Activated naive CD4-positive, alpha-beta T cell treated with anti-CD3 and anti-CD28 coated beads for 36 hours (primary cell): ENCODE results near the gene THEMIS. TPM values are rescaled to one million over a fixed set of nuclear protein-coding genes. Genes with fewer than 3 reads are reported as not detected.

Experiments
- CTCF ChIA-PET: fragments of 350-600 bp; sonication (Branson Sonifier 250); formaldehyde crosslinking; loops from one replicate; lab custom pipeline; 2021; ENCODE audit warnings: antibody characterized with exemption; lab: Charles Lee
- DNase-seq: peaks from one replicate; pipeline ENCODE4 v3.0.0-alpha.2; 2020
- H3K27ac Mint-ChIP-seq: one replicate; pipeline ENCODE4 v1.8.0; 2021; ENCODE audit warnings: mild to moderate bottlenecking, mixed read lengths
- H3K27me3 Mint-ChIP-seq: one replicate; pipeline ENCODE4 v1.8.0; 2021; ENCODE audit warnings: low read depth, mixed read lengths
- H3K36me3 Mint-ChIP-seq: one replicate; pipeline ENCODE4 v1.8.0; 2021; ENCODE audit warnings: low read depth, mixed read lengths
- H3K4me1 Mint-ChIP-seq: one replicate; pipeline ENCODE4 v1.8.0; 2021; ENCODE audit warnings: low read depth, mixed read lengths
- H3K4me3 Mint-ChIP-seq: one replicate; pipeline ENCODE4 v1.8.0; 2021; ENCODE audit warnings: mild to moderate bottlenecking, moderate library complexity, mixed read lengths
- H3K9me3 Mint-ChIP-seq: one replicate; pipeline ENCODE4 v1.8.0; 2021; ENCODE audit warnings: mixed read lengths
- intact Hi-C: fragments of 100-400 bp; cut with micrococcal nuclease; formaldehyde crosslinking; loops from one replicate; pipeline ENCODE4 v1.15.1; 2023
- total RNA-seq, 2 experiments: library from RNA; stranded (reverse); gene quantifications; one replicate each; pipeline ENCODE4 v1.2.3, GENCODE V29; 2021

Gene THEMIS
- total RNA-seq, 2 experiments from 2014 or later, result 7.0 to 7.4 TPM

- H3K9me3 Mint-ChIP-seq, result no peaks in the 10 kb centered on the region
- no peak overlapping the region for H3K4me3 Mint-ChIP-seq
- H3K27me3 Mint-ChIP-seq, result no peaks in the 10 kb centered on the region
- CTCF ChIA-PET, result interaction anchor here (1.0 to 1.4 kb wide), 2 partner anchors 9 to 10 kb away, joined by 3 to 5 read pairs; no protein-coding TSS in a partner anchor
- no peak for DNase-seq
- H3K36me3 Mint-ChIP-seq, result peaks cover 18% of the 10 kb centered on the region
- peaks cover 48% of the 10 kb centered on the region for H3K4me1 Mint-ChIP-seq
- H3K27ac Mint-ChIP-seq, result no peak overlapping the region
- intact Hi-C loops, result loop anchor here (1.0 kb wide), 2 partner anchors 8 to 10 kb away; no protein-coding TSS in a partner anchor
Measured at GRCh38 chr6:127833336-127833735, 67.5 kb downstream of the THEMIS start.

- Mint-ChIP-seq H3K27me3 (no peaks in the 10 kb centered on the region), H3K9me3 (no peaks in the 10 kb centered on the region), H3K27ac (no peak overlapping the region), H3K4me3 (peak overlapping the region; percentile 10), H3K4me1 (peaks cover 54% of the 10 kb centered on the region), H3K36me3 (peaks cover 26% of the 10 kb centered on the region)
- intact Hi-C loops, result no loop called here
- DNase-seq, result no peak
- CTCF ChIA-PET, result no interaction called here
Measured at GRCh38 chr6:127832381-127832780, 68.5 kb downstream of the THEMIS start.

GRCh38 chr6:127824061-127824460 lies 76.8 kb downstream of the THEMIS start:
- DNase-seq, result no peak
- Mint-ChIP-seq H3K36me3 (peaks cover 26% of the 10 kb centered on the region), H3K27ac (no peak overlapping the region), H3K9me3 (no peaks in the 10 kb centered on the region), H3K4me3 (no peak overlapping the region), H3K27me3 (no peaks in the 10 kb centered on the region), H3K4me1 (peaks cover 56% of the 10 kb centered on the region)
- intact Hi-C loops, result no loop called here
- CTCF ChIA-PET, result interaction anchor here (0.7 to 1.9 kb wide), 2 partner anchors 10 to 34 kb away, joined by 3 to 5 read pairs; no protein-coding TSS in a partner anchor

GRCh38 chr6:127821431-127821830 lies 79.4 kb downstream of the THEMIS start:
- CTCF ChIA-PET, result no interaction called here
- Mint-ChIP-seq H3K27me3 (no peaks in the 10 kb centered on the region), H3K4me3 (no peak overlapping the region), H3K36me3 (peaks cover 14% of the 10 kb centered on the region), H3K4me1 (peaks cover 67% of the 10 kb centered on the region), H3K9me3 (no peaks in the 10 kb centered on the region), H3K27ac (peak overlapping the region; percentile 41)
- intact Hi-C loops, result loop anchor here (2.0 kb wide), 1 partner anchor 61 kb away; no protein-coding TSS in a partner anchor
- DNase-seq, result no peak

- CTCF ChIA-PET, result no interaction called here
- DNase-seq, result no peak
- H3K27me3 Mint-ChIP-seq, result no peaks in the 10 kb centered on the region
- H3K9me3 Mint-ChIP-seq, result no peaks in the 10 kb centered on the region
- peak overlapping the region; percentile 61 for H3K27ac Mint-ChIP-seq
- H3K36me3 Mint-ChIP-seq, result peaks cover 3% of the 10 kb centered on the region
- H3K4me3 Mint-ChIP-seq, result peak overlapping the region; percentile 33
- peaks cover 73% of the 10 kb centered on the region for H3K4me1 Mint-ChIP-seq
- intact Hi-C loops, result loop anchor here (10.0 kb wide), 1 partner anchor 393 kb away; no protein-coding TSS in a partner anchor
Measured at GRCh38 chr6:127818149-127818548, 82.7 kb downstream of the THEMIS start.

- peaks cover 3% of the 10 kb centered on the region for H3K36me3 Mint-ChIP-seq
- no peak for DNase-seq
Measured at GRCh38 chr6:127816643-127817042, 84.2 kb downstream of the THEMIS start.

GRCh38 chr6:127813699-127814027 lies 87.2 kb downstream of the THEMIS start:
- peak overlapping the region; percentile 72 for H3K27ac Mint-ChIP-seq
- intact Hi-C loops, result loop anchor here (1.0 to 10.0 kb wide), 5 partner anchors 17 to 389 kb away; no protein-coding TSS in a partner anchor
- H3K9me3 Mint-ChIP-seq, result no peaks in the 10 kb centered on the region
- H3K4me3 Mint-ChIP-seq, result peak overlapping the region; percentile 17
- no peaks in the 10 kb centered on the region for H3K27me3 Mint-ChIP-seq
- H3K36me3 Mint-ChIP-seq, result peaks cover 2% of the 10 kb centered on the region
- DNase-seq, result no peak
- CTCF ChIA-PET, result interaction anchor here (0.9 to 2.4 kb wide), 2 partner anchors 9 to 42 kb away, joined by 3 to 7 read pairs; no protein-coding TSS in a partner anchor
- peaks cover 88% of the 10 kb centered on the region for H3K4me1 Mint-ChIP-seq

More at GRCh38 chr6:127816643-127817042, 84.2 kb downstream of the THEMIS start:
- Mint-ChIP-seq H3K4me1 (peaks cover 83% of the 10 kb centered on the region), H3K27me3 (no peaks in the 10 kb centered on the region), H3K9me3 (no peaks in the 10 kb centered on the region), H3K27ac (no peak overlapping the region), H3K4me3 (peak overlapping the region; percentile 10)
- CTCF ChIA-PET, result interaction anchor here (1.0 to 1.3 kb wide), 2 partner anchors 39 to 506 kb away, joined by 3 to 4 read pairs; no protein-coding TSS in a partner anchor
- intact Hi-C loops, result loop anchor here (10.0 kb wide), 1 partner anchor 392 kb away; no protein-coding TSS in a partner anchor

GRCh38 chr6:127812985-127813698 lies 87.7 kb downstream of the THEMIS start:
- CTCF ChIA-PET, result interaction anchor here (0.9 to 2.4 kb wide), 5 partner anchors 9 to 76 kb away, joined by 3 to 7 read pairs (median 4); no protein-coding TSS in a partner anchor

GRCh38 chr6:127811900-127812570 lies 88.8 kb downstream of the THEMIS start:
- Mint-ChIP-seq H3K4me3 (peak overlapping the region; percentile 50), H3K27me3 (no peaks in the 10 kb centered on the region), H3K4me1 (peaks cover 90% of the 10 kb centered on the region), H3K36me3 (peaks cover 4% of the 10 kb centered on the region), H3K9me3 (no peaks in the 10 kb centered on the region), H3K27ac (peak overlapping the region; percentile 42)
- intact Hi-C loops, result loop anchor here (2.0 to 10.0 kb wide), 3 partner anchors 15 to 387 kb away; no protein-coding TSS in a partner anchor
- DNase-seq, result peak; percentile 30
- CTCF ChIA-PET, result interaction anchor here (1.0 to 2.4 kb wide), 4 partner anchors 24 to 75 kb away, joined by 3 to 7 read pairs (median 5); no protein-coding TSS in a partner anchor

More at GRCh38 chr6:127812985-127813698, 87.7 kb downstream of the THEMIS start:
- peak; percentile 69 for DNase-seq
- intact Hi-C loops, result loop anchor here (1.0 to 10.0 kb wide), 5 partner anchors 16 to 388 kb away; no protein-coding TSS in a partner anchor
- Mint-ChIP-seq H3K9me3 (no peaks in the 10 kb centered on the region), H3K27ac (peak overlapping the region; percentile 72), H3K4me1 (peaks cover 88% of the 10 kb centered on the region), H3K4me3 (peak overlapping the region; percentile 17), H3K36me3 (peaks cover 2% of the 10 kb centered on the region), H3K27me3 (no peaks in the 10 kb centered on the region)

GRCh38 chr6:127807806-127808517 lies 92.9 kb downstream of the THEMIS start:
- peaks cover 7% of the 10 kb centered on the region for H3K36me3 Mint-ChIP-seq
- H3K4me3 Mint-ChIP-seq, result peak overlapping the region; percentile 38
- DNase-seq, result no peak
- no peaks in the 10 kb centered on the region for H3K27me3 Mint-ChIP-seq
- intact Hi-C loops, result no loop called here
- CTCF ChIA-PET, result interaction anchor here (0.7 to 2.9 kb wide), 5 partner anchors 11 to 196 kb away, joined by 3 to 14 read pairs (median 6); no protein-coding TSS in a partner anchor
- H3K4me1 Mint-ChIP-seq, result peaks cover 89% of the 10 kb centered on the region
- H3K9me3 Mint-ChIP-seq, result no peaks in the 10 kb centered on the region
- peak overlapping the region; percentile 43 for H3K27ac Mint-ChIP-seq

- Mint-ChIP-seq H3K27me3 (no peaks in the 10 kb centered on the region), H3K36me3 (peaks cover 4% of the 10 kb centered on the region), H3K4me1 (peaks cover 65% of the 10 kb centered on the region), H3K9me3 (peaks cover 2% of the 10 kb centered on the region), H3K27ac (no peak overlapping the region), H3K4me3 (no peak overlapping the region)
- DNase-seq, result no peak
- intact Hi-C loops, result loop anchor here (2.0 kb wide), 2 partner anchors 16 to 44 kb away; no protein-coding TSS in a partner anchor
- CTCF ChIA-PET, result interaction anchor here (0.5 to 3.4 kb wide), 4 partner anchors 10 to 60 kb away, joined by 4 to 14 read pairs (median 7); no protein-coding TSS in a partner anchor
Measured at GRCh38 chr6:127796713-127797112, 104.1 kb downstream of the THEMIS start.
